ENCODE measurements around the gene HPF1.

Gene HPF1

GRCh38 chr4:169730564-169730963 is 27.2 kb downstream of the HPF1 start:
- DNase-seq: no peak

- DNase-seq: no peak
These were observed 30.1 kb downstream of the HPF1 start for GRCh38 chr4:169727616-169728015.

- DNase-seq: no peak
These were observed 33.5 kb downstream of the HPF1 start for GRCh38 chr4:169724260-169724659.

- DNase-seq: peak; percentile 3
These were observed 34.4 kb downstream of the HPF1 start for GRCh38 chr4:169723207-169723965.

GRCh38 chr4:169720529-169720928 is 37.2 kb downstream of the HPF1 start:
- no peak for DNase-seq

- DNase-seq: no peak
These were observed 41.1 kb downstream of the HPF1 start for GRCh38 chr4:169716677-169717076.

- no peak for DNase-seq
These were observed 41.9 kb downstream of the HPF1 start for GRCh38 chr4:169715826-169716225.

GRCh38 chr4:169707958-169708643 is 49.6 kb downstream of the HPF1 start:
- no peak for DNase-seq

- DNase-seq: no peak
These were observed 59.4 kb downstream of the HPF1 start for GRCh38 chr4:169698331-169698730.

GRCh38 chr4:169690787-169691186 is 67.0 kb downstream of the HPF1 start:
- DNase-seq: no peak

- DNase-seq: no peak
These were observed 68.1 kb downstream of the HPF1 start for GRCh38 chr4:169689681-169690080.

- no peak for DNase-seq
These were observed 75.2 kb downstream of the HPF1 start for GRCh38 chr4:169682372-169683047.
